Measurements from ENCODE around the gene CEMIP2.
A peak's percentile ranks its signal among the peaks of the same experiment; 100 is the strongest.

CEMIP2 gene

GRCh38 chr9:71793386-71794105 is 25.2 kb upstream of the CEMIP2 start:
- DNase-seq (ENCODE audit: low spot score): no peak
- TF ChIP-seq CTCF (IDR thresholded peaks at IDR 0.05; ENCODE audit: borderline replicate concordance, control extremely low read depth, extremely low read depth, insufficient read depth, missing control alignments): no peak
- in situ Hi-C loops (cut with MboI; ENCODE audit: low sequenced_read_pairs, unreplicated experiment): no loop called here

- DNase-seq (ENCODE audit: low spot score): no peak
- in situ Hi-C loops (cut with MboI; ENCODE audit: low sequenced_read_pairs, unreplicated experiment): no loop called here
- no peak for TF ChIP-seq CTCF (IDR thresholded peaks at IDR 0.05; ENCODE audit: borderline replicate concordance, control extremely low read depth, extremely low read depth, insufficient read depth, missing control alignments)
These were observed 23.6 kb upstream of the CEMIP2 start for GRCh38 chr9:71791875-71792274.

- no peak for TF ChIP-seq CTCF (IDR thresholded peaks at IDR 0.05; ENCODE audit: borderline replicate concordance, control extremely low read depth, extremely low read depth, insufficient read depth, missing control alignments)
- in situ Hi-C loops (cut with MboI; ENCODE audit: low sequenced_read_pairs, unreplicated experiment): no loop called here
These were observed 22.0 kb upstream of the CEMIP2 start for GRCh38 chr9:71790296-71790695.

GRCh38 chr9:71783120-71783523 is 14.8 kb upstream of the CEMIP2 start:
- DNase-seq (ENCODE audit: low spot score): peak; percentile 22
- peak; percentile 4 for TF ChIP-seq CTCF (IDR thresholded peaks at IDR 0.05; ENCODE audit: borderline replicate concordance, control extremely low read depth, extremely low read depth, insufficient read depth, missing control alignments)
- in situ Hi-C loops (cut with MboI; ENCODE audit: low sequenced_read_pairs, unreplicated experiment): no loop called here

More at GRCh38 chr9:71790296-71790695, 22.0 kb upstream of the CEMIP2 start:
- DNase-seq (ENCODE audit: low spot score): no peak

- TF ChIP-seq CTCF (IDR thresholded peaks at IDR 0.05; ENCODE audit: borderline replicate concordance, control extremely low read depth, extremely low read depth, insufficient read depth, missing control alignments): no peak
- DNase-seq (ENCODE audit: low spot score): peak; percentile 19
- in situ Hi-C loops (cut with MboI; ENCODE audit: low sequenced_read_pairs, unreplicated experiment): no loop called here
These were observed 13.1 kb upstream of the CEMIP2 start for GRCh38 chr9:71781391-71781790.

GRCh38 chr9:71780953-71781352 is 12.6 kb upstream of the CEMIP2 start:
- in situ Hi-C loops (cut with MboI; ENCODE audit: low sequenced_read_pairs, unreplicated experiment): no loop called here
- no peak for DNase-seq (ENCODE audit: low spot score)
- TF ChIP-seq CTCF (IDR thresholded peaks at IDR 0.05; ENCODE audit: borderline replicate concordance, control extremely low read depth, extremely low read depth, insufficient read depth, missing control alignments): no peak
